Natural killer cell (primary cell): ENCODE data around the gene DARS1. TPM values are rescaled to one million over a fixed set of nuclear protein-coding genes. Genes with fewer than 3 reads are reported as not detected.
"Not testable (repeated sequence)": the region's sequence is repeated elsewhere in the genome, so short reads cannot be mapped to it uniquely, and the experiment has no call there.

Source experiments
- ATAC-seq, 3 donors: fragments of 150-1000 bp in 2 of 3; fragments of 200-7000 bp in 1 of 3; cut with Tn5 transposase; 1 replicate in 1 of 3; 2 replicates in 2 of 3; pipeline ENCODE4 v1.10.0; 2021; ENCODE audit warnings: mild to moderate bottlenecking in 2 of 3, moderate library complexity in 2 of 3
- DNase-seq, 2 donors: peaks; one replicate each; pipeline versions ENCODE4 v3.0.0 to v3.0.0-alpha.2; 2013 to 2021; ENCODE audit warnings: mixed read lengths in 1 of 2
- H3K27ac ChIP-seq: one replicate; pipeline ENCODE4 v1.5.1; 2013; ENCODE audit warnings: mild to moderate bottlenecking, low read length
- H3K27me3 ChIP-seq: one replicate; pipeline ENCODE4 v1.6.1; 2013; ENCODE audit warnings: low read length; ENCODE audit not compliant: control insufficient read depth, insufficient read depth
- H3K36me3 ChIP-seq: one replicate; pipeline ENCODE4 v1.6.1; 2013; ENCODE audit warnings: low read length; ENCODE audit not compliant: control insufficient read depth, insufficient read depth
- H3K4me1 ChIP-seq: one replicate; pipeline ENCODE4 v1.6.1; 2013; ENCODE audit warnings: low read length; ENCODE audit not compliant: control insufficient read depth, insufficient read depth
- H3K4me3 ChIP-seq: one replicate; pipeline ENCODE4 v1.5.1; 2013; ENCODE audit warnings: low read length
- H3K9me3 ChIP-seq: one replicate; pipeline ENCODE4 v1.6.1; 2013; ENCODE audit warnings: low read length; ENCODE audit not compliant: control insufficient read depth, insufficient read depth
- H3K27ac Mint-ChIP-seq, 2 donors: one replicate each; pipeline ENCODE4 v1.8.0; 2022; ENCODE audit warnings: mild to moderate bottlenecking in 2 of 2, mixed read lengths in 2 of 2, moderate library complexity in 1 of 2
- H3K27me3 Mint-ChIP-seq, 2 donors: one replicate each; pipeline ENCODE4 v1.8.0; 2022; ENCODE audit warnings: low read depth in 2 of 2, mixed read lengths in 2 of 2
- H3K36me3 Mint-ChIP-seq: one replicate; pipeline ENCODE4 v1.8.0; 2022; ENCODE audit warnings: mixed read lengths
- H3K4me1 Mint-ChIP-seq, 2 donors: one replicate each; pipeline ENCODE4 v1.8.0; 2022; ENCODE audit warnings: mixed read lengths in 2 of 2
- H3K4me3 Mint-ChIP-seq: one replicate; pipeline ENCODE4 v1.8.0; 2022; ENCODE audit warnings: mild to moderate bottlenecking, moderate library complexity, mixed read lengths
- H3K9me3 Mint-ChIP-seq, 2 donors: one replicate each; pipeline ENCODE4 v1.8.0; 2022; ENCODE audit warnings: mixed read lengths in 2 of 2
- CTCF ChIP-seq: fragments of 200-600 bp; IDR thresholded peaks from one replicate; pipeline ENCODE4 v1.8.0; 2022; ENCODE audit warnings: antibody characterized with exemption
- WGBS: methylation state at CpG from one replicate; pipeline ENCODE4 v1.1.7; 2013; ENCODE audit warnings: missing lambda C conversion rate; ENCODE audit not compliant: insufficient coverage; 5-methylcytosine and 5-hydroxymethylcytosine counted together
- intact Hi-C: fragments of 100-400 bp; cut with micrococcal nuclease; formaldehyde crosslinking; loops from one replicate; pipeline ENCODE4 v1.14.2; 2022
- total RNA-seq, 4 donors: library from RNA; stranded (reverse); fragments of 120-200 nt in 1 of 4; gene quantifications; one replicate each; pipeline versions ENCODE4 v1.2.3 to v1.2.4, GENCODE V29; 2013 to 2022

The DARS1 gene
- total RNA-seq, 3 donors from 2014 or later (not counting 1 experiment from before 2014, with no cell fraction given): 28.4 to 31.3 (median 30.3) TPM

- intact Hi-C loops: no loop called here
- H3K27ac ChIP-seq: no peak overlapping the region
- no peaks in the 10 kb centered on the region for H3K4me1 ChIP-seq
- WGBS: no CpG with 5 or more reads among the region's 5 CpGs
- Mint-ChIP-seq H3K27ac (peak overlapping the region; percentile 57 to 61), H3K36me3 (no peaks in the 10 kb centered on the region), H3K4me3 (no peak overlapping the region), H3K27me3 (no peaks in the 10 kb centered on the region), H3K9me3 (no peaks in the 10 kb centered on the region), H3K4me1 (peaks cover 25 to 34% of the 10 kb centered on the region in 2 donors)
- H3K27me3 ChIP-seq: no peaks in the 10 kb centered on the region
- no peak for DNase-seq
- H3K36me3 ChIP-seq: peaks cover 7% of the 10 kb centered on the region
- no peak for TF ChIP-seq CTCF
- H3K4me3 ChIP-seq: no peak overlapping the region
- no peaks in the 10 kb centered on the region for H3K9me3 ChIP-seq
- ATAC-seq: no peak
These were observed 25.3 kb downstream of the DARS1 start for GRCh38 chr2:135960150-135960549.

GRCh38 chr2:135958927-135959326, 26.5 kb downstream of the DARS1 start:
- H3K9me3 Mint-ChIP-seq, H3K36me3 ChIP-seq, H3K27me3 ChIP-seq, H3K4me1 ChIP-seq, H3K36me3 Mint-ChIP-seq, H3K9me3 ChIP-seq, ATAC-seq, H3K27me3 Mint-ChIP-seq, H3K4me3 Mint-ChIP-seq, DNase-seq, H3K27ac Mint-ChIP-seq, H3K27ac ChIP-seq, H3K4me3 ChIP-seq: not testable (repeated sequence)
- peaks cover 33 to 41% of the 10 kb centered on the region in 2 donors for H3K4me1 Mint-ChIP-seq
- 98% methylated on average over 6 of the region's 6 CpGs for WGBS
- intact Hi-C loops: loop anchor here (10.0 kb wide), 2 partner anchors 46 to 156 kb away; partner anchors contain the start of gene CXCR4

- WGBS: 83% methylated on average over 2 of the region's 5 CpGs
- ATAC-seq: peak; percentile 80 to 85 (median 84)
- Histone ChIP-seq H3K4me1 (no peaks in the 10 kb centered on the region), H3K27ac (no peak overlapping the region), H3K4me3 (no peak overlapping the region), H3K27me3 (no peaks in the 10 kb centered on the region), H3K9me3 (no peaks in the 10 kb centered on the region), H3K36me3 (peaks cover 2% of the 10 kb centered on the region)
- H3K36me3 Mint-ChIP-seq: no peaks in the 10 kb centered on the region
- H3K27me3 Mint-ChIP-seq: no peaks in the 10 kb centered on the region
- intact Hi-C loops: loop anchor here (10.0 kb wide), 2 partner anchors 51 to 161 kb away; partner anchors contain the start of gene CXCR4
- peak overlapping the region; percentile 68 to 73 for H3K27ac Mint-ChIP-seq
- peaks cover 15 to 36% of the 10 kb centered on the region in 2 donors for H3K4me1 Mint-ChIP-seq
- H3K9me3 Mint-ChIP-seq: no peaks in the 10 kb centered on the region
- no peak for TF ChIP-seq CTCF
- peak overlapping the region; percentile 64 for H3K4me3 Mint-ChIP-seq
- DNase-seq: peak in 1 of 2 donors; percentile 46
These were observed 31.3 kb downstream of the DARS1 start for GRCh38 chr2:135954020-135954601.

GRCh38 chr2:135952891-135953290, 32.5 kb downstream of the DARS1 start:
- Histone ChIP-seq H3K4me3 (no peak overlapping the region), H3K27me3 (no peaks in the 10 kb centered on the region), H3K36me3 (peaks cover 2% of the 10 kb centered on the region), H3K4me1 (no peaks in the 10 kb centered on the region), H3K27ac (no peak overlapping the region), H3K9me3 (no peaks in the 10 kb centered on the region)
- TF ChIP-seq CTCF: no peak
- WGBS: 95% methylated on average over 2 of the region's 5 CpGs
- Mint-ChIP-seq H3K4me1 (peaks cover 15 to 43% of the 10 kb centered on the region in 2 donors), H3K4me3 (no peak overlapping the region), H3K27me3 (no peaks in the 10 kb centered on the region), H3K9me3 (no peaks in the 10 kb centered on the region), H3K27ac (no peak overlapping the region), H3K36me3 (no peaks in the 10 kb centered on the region)
- DNase-seq: no peak
- ATAC-seq: no peak
- intact Hi-C loops: loop anchor here (10.0 kb wide), 2 partner anchors 52 to 162 kb away; partner anchors contain the start of gene CXCR4
